ENCODE data around the gene ABR.

ABR gene

DNA sequence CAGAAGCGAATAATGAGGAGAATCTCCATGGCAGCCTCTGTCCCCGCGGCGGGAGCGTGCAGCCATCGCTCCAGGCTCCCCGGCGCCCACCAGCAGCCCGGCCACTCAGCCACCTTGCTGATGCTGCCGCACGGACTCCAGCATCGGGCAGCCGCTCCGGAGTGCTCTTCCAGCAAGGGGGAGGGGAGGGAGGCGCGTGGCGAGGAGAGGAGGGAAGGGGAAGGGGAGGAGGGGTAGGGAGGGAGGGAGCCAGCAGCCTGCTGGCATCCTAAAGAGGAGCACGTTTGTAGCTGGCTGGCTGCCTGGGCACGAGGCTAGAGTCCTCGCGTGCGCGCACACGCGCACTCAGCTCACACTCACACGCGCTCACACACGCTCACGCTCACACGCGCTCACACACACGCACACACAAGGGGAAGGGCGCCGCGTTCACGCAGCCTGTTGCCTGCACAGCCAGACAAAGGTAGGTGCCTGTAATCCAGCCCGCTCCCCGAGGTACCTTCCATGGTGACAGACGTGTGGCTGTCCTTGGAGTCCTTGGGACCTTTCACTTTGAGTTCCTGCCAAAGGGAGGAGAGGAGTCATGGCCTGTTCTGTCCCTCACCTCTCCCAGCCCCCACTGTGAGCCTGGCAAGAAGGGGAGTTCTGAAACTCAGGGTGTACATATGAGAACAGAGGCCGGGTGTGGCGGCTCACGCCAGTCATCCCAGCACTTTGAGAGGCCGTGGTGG, 100.8 kb downstream of the ABR start:
- Histone ChIP-seq H3K27ac (no peak overlapping the region), H3K36me3 (replicated peaks) (peaks cover 4% of the 10 kb centered on the region), H3K4me3 (ENCODE audit: low read depth, low read length) (no peak overlapping the region), H3K27me3 (replicated peaks) (no peaks in the 10 kb centered on the region)
- no peak for TF ChIP-seq CTCF (IDR thresholded peaks at IDR 0.05; ENCODE audit: low read depth, low read length, missing control alignments)
- DNase-seq: no peak
- in situ Hi-C loops (cut with HindIII; ENCODE audit: low pct_ligation_motif_present, low sequenced_read_pairs): no loop called here

GRCh38 chr17:1077986-1078711, 101.6 kb downstream of the ABR start:
- in situ Hi-C loops (cut with HindIII; ENCODE audit: low pct_ligation_motif_present, low sequenced_read_pairs): no loop called here
- Histone ChIP-seq H3K27ac (no peak overlapping the region), H3K4me3 (ENCODE audit: low read depth, low read length) (no peak overlapping the region), H3K27me3 (replicated peaks) (no peaks in the 10 kb centered on the region), H3K36me3 (replicated peaks) (peaks cover 4% of the 10 kb centered on the region)
- no peak for TF ChIP-seq CTCF (IDR thresholded peaks at IDR 0.05; ENCODE audit: low read depth, low read length, missing control alignments)
- no peak for DNase-seq

GRCh38 chr17:1077581-1077985, 102.2 kb downstream of the ABR start:
- TF ChIP-seq CTCF (IDR thresholded peaks at IDR 0.05; ENCODE audit: low read depth, low read length, missing control alignments): no peak
- Histone ChIP-seq H3K36me3 (replicated peaks) (peaks cover 4% of the 10 kb centered on the region), H3K27ac (no peak overlapping the region), H3K4me3 (ENCODE audit: low read depth, low read length) (no peak overlapping the region), H3K27me3 (replicated peaks) (no peaks in the 10 kb centered on the region)
- DNase-seq: no peak
- in situ Hi-C loops (cut with HindIII; ENCODE audit: low pct_ligation_motif_present, low sequenced_read_pairs): no loop called here

- TF ChIP-seq CTCF (IDR thresholded peaks at IDR 0.05; ENCODE audit: low read depth, low read length, missing control alignments): no peak
- DNase-seq: no peak
- H3K27me3 ChIP-seq (replicated peaks): no peaks in the 10 kb centered on the region
- H3K36me3 ChIP-seq (replicated peaks): peaks cover 8% of the 10 kb centered on the region
- H3K27ac ChIP-seq: no peak overlapping the region
- in situ Hi-C loops (cut with HindIII; ENCODE audit: low pct_ligation_motif_present, low sequenced_read_pairs): no loop called here
- no peak overlapping the region for H3K4me3 ChIP-seq (ENCODE audit: low read depth, low read length)
These were observed 102.8 kb downstream of the ABR start for GRCh38 chr17:1076982-1077302.

- no peak for TF ChIP-seq CTCF (IDR thresholded peaks at IDR 0.05; ENCODE audit: low read depth, low read length, missing control alignments)
- Histone ChIP-seq H3K27ac (no peak overlapping the region), H3K36me3 (replicated peaks) (peaks cover 13% of the 10 kb centered on the region), H3K27me3 (replicated peaks) (no peaks in the 10 kb centered on the region), H3K4me3 (ENCODE audit: low read depth, low read length) (no peak overlapping the region)
- DNase-seq: no peak
- in situ Hi-C loops (cut with HindIII; ENCODE audit: low pct_ligation_motif_present, low sequenced_read_pairs): no loop called here
These were observed 103.3 kb downstream of the ABR start for GRCh38 chr17:1076299-1076981.

Measured in brain microvascular endothelial cell (primary cell).